GM18505 (cell line): Measurements from ENCODE around the gene KRTAP9-9.
"Not testable (repeated sequence)": the region's sequence is repeated elsewhere in the genome, so short reads cannot be mapped to it uniquely, and the experiment has no call there.

Experiments
- ATAC-seq: cut with Tn5 transposase; IDR thresholded peaks from one replicate; pipeline ENCODE4 v1.9.1; 2021; ENCODE audit not compliant: unreplicated experiment
- POLR2A ChIP-seq: IDR thresholded peaks from 4 replicates; pipeline ENCODE4 v1.6.1; 2011; ENCODE audit warnings: borderline replicate concordance; ENCODE audit not compliant: insufficient read depth, insufficient read length; ENCODE audit errors: extremely low read depth

The KRTAP9-9 gene

DNA sequence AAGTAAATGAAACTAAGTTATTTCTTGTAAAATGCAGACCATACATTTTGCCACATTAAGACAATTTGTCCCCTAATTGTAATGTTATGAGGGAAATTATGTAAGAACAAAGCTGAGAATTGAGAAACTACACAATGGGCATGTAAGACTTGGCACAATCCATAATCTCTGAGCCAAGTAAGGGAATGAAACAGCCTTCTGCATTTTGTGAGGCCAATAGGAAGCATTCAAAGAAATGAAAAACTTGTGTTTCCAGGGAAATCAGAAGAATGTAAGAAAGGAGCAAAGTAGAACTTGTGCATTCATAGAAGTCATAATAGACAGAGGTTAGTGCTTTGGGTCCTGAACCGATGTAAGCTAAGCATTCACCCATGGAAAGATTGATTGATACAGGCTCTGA is 3.9 kb upstream of the KRTAP9-9 start:
- no peak for ATAC-seq
- TF ChIP-seq POLR2A, result no peak

DNA sequence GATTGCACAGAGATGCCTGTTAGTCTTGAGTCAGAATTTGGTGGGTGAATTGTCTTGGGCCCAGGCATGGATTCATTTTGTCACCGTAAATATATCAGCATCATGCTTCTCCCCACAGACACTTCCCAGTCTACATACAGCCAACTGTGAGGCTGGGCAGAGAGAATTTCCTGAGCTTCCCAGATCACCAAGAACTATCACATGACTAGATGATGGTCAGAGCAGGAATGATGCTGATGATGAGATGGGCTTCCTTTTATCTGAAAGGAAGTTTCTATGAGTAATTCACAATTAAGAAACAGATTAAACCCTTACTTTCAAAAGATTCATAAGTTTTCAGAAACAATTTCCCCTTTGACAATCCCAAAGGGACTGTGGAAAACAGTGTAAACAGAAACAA is 323 bp upstream of the KRTAP9-9 start:
- ATAC-seq, result no peak
- no peak for TF ChIP-seq POLR2A

DNA sequence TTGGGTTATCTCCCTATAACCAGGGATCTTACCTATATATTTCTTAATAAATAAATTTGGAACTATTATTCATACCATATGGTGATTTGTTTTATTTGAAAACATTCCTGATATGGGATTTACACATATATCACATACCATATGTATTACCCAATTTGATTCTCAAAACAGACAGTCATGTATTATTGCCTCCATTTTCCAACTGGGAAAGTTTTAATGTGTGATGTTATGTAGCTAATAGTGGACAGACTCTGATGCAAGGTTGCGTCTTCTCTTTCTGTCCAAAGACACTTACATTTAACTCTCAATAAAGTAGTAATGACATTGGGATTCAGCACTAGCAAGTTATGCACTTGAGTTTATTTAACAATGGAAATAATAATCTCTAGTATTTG is 1.1 kb downstream of the KRTAP9-9 start:
- no peak for ATAC-seq
- TF ChIP-seq POLR2A, result no peak

DNA sequence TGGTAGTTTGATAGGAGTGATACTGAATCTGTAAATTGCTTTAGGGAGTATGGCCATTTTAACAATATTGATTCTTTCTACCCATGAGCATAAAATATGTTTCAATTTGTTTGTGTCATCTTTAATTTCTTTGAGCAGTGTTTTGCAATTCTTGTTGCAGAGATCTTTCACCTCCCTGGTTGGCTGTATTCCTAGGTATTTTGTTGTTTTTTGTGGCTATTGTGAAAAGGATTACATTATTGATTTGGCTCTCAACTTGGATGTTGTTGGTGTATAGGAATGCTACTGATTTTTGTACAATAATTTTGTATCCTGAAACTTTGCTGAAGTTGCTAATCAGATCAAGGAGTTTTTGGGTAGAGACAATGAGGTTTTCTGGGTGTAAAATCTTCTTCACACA is 3.2 kb downstream of the KRTAP9-9 start:
- no peak for ATAC-seq
- no peak for TF ChIP-seq POLR2A

DNA sequence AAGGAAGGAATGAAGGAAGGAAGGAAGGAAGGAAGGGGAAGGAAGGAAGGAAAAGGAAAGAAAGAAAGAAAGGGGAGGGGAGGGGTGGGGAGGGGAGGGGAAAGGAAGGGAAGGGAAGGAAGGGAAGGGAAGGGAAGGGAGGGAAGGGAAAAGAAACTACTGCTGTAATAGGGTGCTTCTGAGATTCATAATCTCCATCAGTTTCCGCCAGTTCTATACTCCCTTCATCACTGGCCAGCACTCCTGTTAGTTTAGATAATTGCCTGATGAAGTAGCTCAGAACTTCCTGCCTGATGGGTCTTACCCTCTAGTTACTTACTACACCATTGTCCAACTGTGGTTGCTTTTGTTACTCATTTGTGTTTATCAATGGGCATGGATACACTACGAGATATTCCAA is 8.0 kb downstream of the KRTAP9-9 start:
- TF ChIP-seq POLR2A, result no peak
- no peak for ATAC-seq

DNA sequence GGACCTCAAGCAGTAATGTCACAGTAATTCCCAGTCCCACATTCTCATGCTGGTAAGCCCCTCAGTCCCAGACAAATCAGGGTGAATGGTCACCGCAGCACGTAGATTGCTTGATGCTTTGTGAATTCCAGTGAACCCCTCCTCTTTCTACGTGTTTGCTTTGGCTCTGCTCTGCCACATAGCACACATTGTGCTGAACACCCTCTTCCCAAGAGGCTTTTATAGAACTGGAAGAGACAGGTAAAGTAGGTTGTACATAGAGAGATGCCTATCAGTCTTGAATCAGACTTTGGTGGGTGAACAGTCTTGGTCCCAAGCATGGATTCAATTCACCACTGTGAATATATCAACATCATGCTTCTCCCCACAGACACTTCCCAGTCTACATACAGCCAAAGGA is 9.4 kb downstream of the KRTAP9-9 start:
- no peak for TF ChIP-seq POLR2A
- no peak for ATAC-seq

DNA sequence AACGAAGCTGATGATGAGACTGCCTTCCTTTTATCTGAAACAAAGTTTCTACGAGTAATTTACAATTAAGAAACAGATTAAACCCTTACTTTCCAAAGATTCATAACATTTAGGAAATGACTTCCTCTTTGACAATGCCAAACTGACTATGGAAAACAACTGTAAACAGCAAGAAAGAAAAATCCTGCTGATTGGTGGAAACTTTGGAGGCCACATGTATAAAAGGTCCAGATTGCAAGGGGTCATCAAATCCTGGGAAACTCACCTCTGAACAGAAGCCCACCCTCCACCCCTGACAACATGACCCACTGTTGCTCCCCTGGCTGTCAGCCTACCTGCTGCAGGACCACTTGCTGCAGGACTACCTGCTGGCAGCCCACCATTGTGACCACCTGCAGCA is 9.9 kb downstream of the KRTAP9-9 start, which contains the start of gene KRTAP9-6:
Gene KRTAP9-6, plus strand, starts transcription at position 301 of the 400 bp plus-strand sequence. Its CDS starts 0 bp downstream, at position 301.
- TF ChIP-seq POLR2A, result no peak
- ATAC-seq, result no peak

DNA sequence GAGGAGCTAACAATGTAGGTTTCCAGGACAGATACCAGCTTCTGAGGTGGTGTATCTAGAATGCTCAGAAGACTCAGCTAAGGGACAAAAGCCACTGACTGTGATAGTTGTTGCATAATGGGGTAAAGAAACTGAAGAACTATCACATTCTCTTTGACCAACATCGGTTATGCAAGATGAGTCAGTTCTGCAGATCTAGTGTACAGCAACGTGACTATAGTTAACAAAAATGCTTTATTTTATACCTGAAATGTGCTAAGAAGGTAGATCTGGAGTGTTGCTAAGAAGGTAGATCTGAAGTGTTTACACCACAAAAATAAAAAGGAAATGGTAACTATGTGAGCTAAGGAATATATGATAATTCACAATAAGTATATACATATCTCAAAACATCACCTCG is 12.5 kb downstream of the KRTAP9-9 start:
- no peak for ATAC-seq
- no peak for TF ChIP-seq POLR2A

DNA sequence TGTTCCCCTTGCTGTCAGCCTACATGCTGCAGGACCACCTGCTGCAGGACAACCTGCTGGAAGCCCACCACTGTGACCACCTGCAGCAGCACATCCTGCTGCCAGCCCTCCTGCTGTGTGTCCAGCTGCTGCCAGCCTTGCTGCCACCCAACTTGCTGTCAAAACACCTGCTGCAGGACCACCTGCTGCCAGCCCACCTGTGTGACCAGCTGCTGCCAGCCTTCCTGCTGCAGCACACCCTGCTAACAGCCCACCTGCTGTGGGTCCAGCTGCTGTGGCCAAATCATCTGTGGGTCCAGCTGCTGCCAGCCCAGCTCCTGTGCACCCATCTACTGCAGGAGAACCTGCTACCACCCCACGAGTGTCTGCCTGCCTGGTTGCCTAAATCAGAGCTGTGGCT is 16.1 kb downstream of the KRTAP9-9 start:
- not testable (repeated sequence) for ATAC-seq

DNA sequence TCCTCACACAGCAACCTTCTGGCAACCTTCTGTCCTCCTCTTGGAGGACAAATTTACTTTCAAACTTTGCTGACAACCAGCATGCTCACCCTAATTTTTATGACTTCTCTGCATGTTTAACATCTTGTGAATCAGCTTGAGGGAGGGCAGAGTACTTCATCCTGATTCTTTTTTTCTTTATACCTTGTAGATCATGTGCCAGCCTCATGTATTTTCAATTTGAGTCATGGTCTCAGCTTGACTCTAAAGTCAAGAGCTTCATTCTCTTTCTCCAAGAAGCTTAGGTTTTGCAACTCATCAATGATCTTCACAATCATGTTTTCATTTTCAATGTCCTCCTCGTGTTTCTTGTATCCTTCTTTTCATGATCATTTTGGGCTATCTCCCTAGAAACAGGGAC is 16.7 kb downstream of the KRTAP9-9 start:
- TF ChIP-seq POLR2A, result no peak
- ATAC-seq, result no peak

DNA sequence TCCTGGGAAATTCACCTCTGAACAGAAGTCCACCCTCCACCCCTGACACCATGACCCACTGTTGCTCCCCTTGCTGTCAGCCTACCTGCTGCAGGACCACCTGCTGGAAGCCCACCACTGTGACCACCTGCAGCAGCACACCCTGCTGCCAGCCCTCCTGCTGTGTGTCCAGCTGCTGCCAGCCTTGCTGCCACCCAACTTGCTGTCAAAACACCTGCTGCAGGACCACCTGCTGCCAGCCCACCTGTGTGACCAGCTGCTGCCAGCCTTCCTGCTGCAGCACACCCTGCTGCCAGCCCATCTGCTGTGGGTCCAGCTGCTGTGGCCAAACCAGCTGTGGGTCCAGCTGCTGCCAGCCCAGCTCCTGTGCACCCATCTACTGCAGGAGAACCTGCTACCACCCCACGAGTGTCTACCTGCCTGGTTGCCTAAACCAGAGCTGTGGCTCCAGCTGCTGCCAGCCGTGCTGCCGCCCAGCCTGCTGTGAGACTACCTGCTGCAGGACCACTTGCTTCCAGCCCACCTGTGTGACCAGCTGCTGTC is 20.5 kb downstream of the KRTAP9-9 start, which contains the start of gene KRTAP9-7:
Gene KRTAP9-7, plus strand, starts transcription at position 51 of the 543 bp plus-strand sequence. Its CDS starts 0 bp downstream, at position 51.
- ATAC-seq, result not testable (repeated sequence)

DNA sequence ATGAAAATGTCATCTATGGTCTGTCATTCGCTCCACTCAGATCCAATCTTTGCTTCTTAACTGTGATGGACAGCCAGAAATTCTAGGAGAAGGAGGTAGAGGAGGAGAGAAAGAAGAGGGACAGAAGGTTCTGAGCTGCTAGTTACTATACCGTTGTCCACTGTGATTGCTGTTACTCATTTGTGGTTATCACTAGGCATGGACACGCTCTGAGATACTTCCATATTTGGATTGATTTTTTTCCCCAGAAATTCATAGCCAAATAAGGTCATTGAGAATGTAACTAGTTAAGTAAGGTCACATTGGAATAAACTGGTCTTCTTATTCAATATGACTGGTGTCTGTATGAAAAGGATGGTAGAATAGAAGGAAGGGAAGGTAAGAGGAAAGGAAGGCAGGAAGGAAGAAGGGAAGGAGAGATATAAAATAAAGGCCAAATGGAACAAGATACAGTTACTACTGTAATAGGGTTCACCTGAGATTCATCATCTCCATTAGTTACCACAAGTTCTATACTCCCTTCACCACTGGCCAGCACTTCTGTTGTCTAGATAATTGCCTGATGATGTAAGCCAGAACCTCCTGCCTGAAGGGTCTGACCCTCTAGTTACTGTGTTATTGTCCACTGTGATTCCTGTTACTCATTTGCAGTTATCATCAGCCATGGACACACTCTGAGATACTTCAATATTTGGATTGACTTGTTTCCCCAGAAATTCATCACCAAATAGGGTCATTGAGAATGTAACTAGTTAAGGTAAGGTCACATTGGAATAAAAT is 23.2 kb downstream of the KRTAP9-9 start:
- ATAC-seq, result no peak
- TF ChIP-seq POLR2A, result no peak

DNA sequence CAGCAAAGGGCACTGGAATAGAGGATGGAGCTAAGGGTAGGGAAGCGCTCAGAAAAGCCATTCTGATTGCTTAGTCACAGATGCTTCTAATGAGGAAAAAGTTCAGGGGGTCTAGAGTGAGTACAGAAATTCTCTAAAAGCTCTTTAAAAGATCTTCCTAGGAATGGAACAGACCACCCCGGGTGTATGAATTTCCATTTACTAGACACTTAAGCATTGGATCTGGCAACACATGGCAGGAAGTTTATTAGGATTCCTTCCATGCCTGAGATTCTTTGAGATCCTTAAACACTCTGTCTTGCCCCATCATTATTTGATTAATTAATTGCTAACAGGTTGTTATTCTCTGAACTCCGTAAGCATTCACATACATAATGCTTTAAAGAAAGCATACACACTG is 28.9 kb downstream of the KRTAP9-9 start:
- no peak for ATAC-seq
- TF ChIP-seq POLR2A, result no peak

DNA sequence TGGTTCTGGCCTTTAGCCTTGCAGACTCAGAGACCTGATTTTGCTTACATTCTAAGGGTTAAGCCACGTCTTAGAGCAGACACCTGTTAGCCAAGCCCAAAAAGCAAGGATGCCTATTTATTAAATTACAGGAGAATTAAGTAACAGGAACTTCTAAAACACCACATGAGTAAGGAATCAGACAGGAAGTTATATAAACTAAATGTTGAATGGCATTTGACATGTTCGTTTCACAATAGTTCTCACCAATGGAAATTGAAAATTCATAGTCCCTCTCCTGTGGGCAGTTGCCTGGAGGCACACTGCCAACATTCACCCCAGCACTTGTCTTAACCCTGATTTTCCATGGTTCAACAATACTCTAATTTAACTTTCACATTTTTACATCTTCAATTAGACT is 29.4 kb downstream of the KRTAP9-9 start:
- ATAC-seq, result no peak
- TF ChIP-seq POLR2A, result no peak

DNA sequence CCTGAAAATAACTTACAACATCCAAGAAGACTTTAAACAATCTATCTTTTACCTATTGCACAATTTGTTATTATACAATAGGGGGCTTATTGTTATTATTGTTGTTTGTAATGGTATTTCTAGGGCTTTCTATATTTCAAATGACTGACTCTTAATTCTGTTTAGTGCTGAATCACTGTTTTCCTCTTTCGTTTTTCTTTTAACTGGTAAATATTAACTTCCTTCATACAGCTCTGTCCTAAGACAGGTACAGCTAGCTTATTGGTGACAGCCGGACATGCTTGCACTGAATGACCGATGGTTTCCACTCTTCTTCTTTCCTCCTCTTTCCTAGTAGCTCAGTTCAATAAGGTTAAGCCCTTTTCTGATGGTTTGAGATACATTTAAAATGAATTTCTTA is 31.9 kb downstream of the KRTAP9-9 start:
- no peak for TF ChIP-seq POLR2A
- ATAC-seq, result no peak

DNA sequence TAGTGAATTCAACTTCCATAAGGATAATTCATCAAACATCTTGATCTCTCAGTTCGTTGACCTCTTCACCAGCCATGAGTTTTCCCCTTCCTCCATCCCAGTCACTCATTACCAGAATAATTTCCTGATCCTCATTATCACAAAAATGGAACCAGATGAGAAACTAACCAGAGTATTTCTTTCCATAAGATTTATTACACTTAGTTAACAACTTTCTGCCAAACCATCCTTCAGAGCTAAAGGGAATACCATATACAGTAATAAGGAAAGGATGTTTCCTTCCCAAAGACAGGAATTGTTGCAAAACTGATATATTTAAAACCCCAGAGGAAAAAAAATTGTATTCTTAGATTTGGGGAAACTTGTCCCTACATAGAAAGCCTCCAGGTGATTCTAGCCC is 38.8 kb downstream of the KRTAP9-9 start:
- TF ChIP-seq POLR2A, result no peak
- ATAC-seq, result no peak
